MCF 10A (cell line): ENCODE results near the gene UQCC3. TPM values are rescaled to one million over a fixed set of nuclear protein-coding genes. Genes with fewer than 3 reads are reported as not detected.

Source experiments
- BruUV-seq: library from RNA; stranded (reverse); fragments of 400-500 nt; replicated peaks from 2 replicates; lab custom pipeline; 2021; lab: Mats Ljungman, UMichigan
- CTCF ChIA-PET: fragments of 300-600 bp; sonication (Branson Sonifier 250); formaldehyde crosslinking; extraction: SDS; loops from one replicate; lab custom pipeline; 2021; ENCODE audit warnings: antibody characterized with exemption, inconsistent platforms; lab: Yijun Ruan, JAX
- POLR2A ChIA-PET: fragments of 300-600, 350-650 bp; sonication (Branson Sonifier 250); formaldehyde crosslinking; extraction: SDS; loops from one replicate; lab custom pipeline; 2020; ENCODE audit warnings: antibody characterized with exemption, inconsistent platforms; lab: Yijun Ruan, JAX
- DNase-seq: peaks from one replicate; pipeline ENCODE4 v3.0.0-alpha.2; 2018; ENCODE audit not compliant: unreplicated experiment
- H3K27ac Mint-ChIP-seq: one replicate; pipeline ENCODE4 v1.8.0; 2022; ENCODE audit warnings: mild to moderate bottlenecking, low read depth, mixed read lengths; ENCODE audit not compliant: unreplicated experiment
- H3K27me3 Mint-ChIP-seq: one replicate; pipeline ENCODE4 v1.8.0; 2022; ENCODE audit warnings: mixed read lengths; ENCODE audit not compliant: insufficient read depth, unreplicated experiment
- H3K36me3 Mint-ChIP-seq: one replicate; pipeline ENCODE4 v1.8.0; 2022; ENCODE audit warnings: mild to moderate bottlenecking, moderate library complexity, mixed read lengths; ENCODE audit not compliant: insufficient read depth, unreplicated experiment
- H3K4me1 Mint-ChIP-seq: one replicate; pipeline ENCODE4 v1.8.0; 2022; ENCODE audit warnings: mixed read lengths; ENCODE audit not compliant: insufficient read depth, unreplicated experiment
- H3K4me3 Mint-ChIP-seq: one replicate; pipeline ENCODE4 v1.8.0; 2022; ENCODE audit warnings: mild to moderate bottlenecking, moderate library complexity, mixed read lengths; ENCODE audit not compliant: unreplicated experiment
- H3K9me3 Mint-ChIP-seq: one replicate; pipeline ENCODE4 v1.8.0; 2022; ENCODE audit warnings: mixed read lengths; ENCODE audit not compliant: unreplicated experiment
- intact Hi-C: fragments of 100-400 bp; cut with micrococcal nuclease; formaldehyde crosslinking; loops from 2 replicates; pipeline ENCODE4 v1.14.1; 2022
- total RNA-seq: library from RNA; stranded (reverse); gene quantifications from 2 replicates; pipeline ENCODE4 v1.2.3, GENCODE V29; 2022
- TF ChIP-seq, protein P1 (sequence below): fragments of 200-600 bp; IDR thresholded peaks from one replicate; pipeline ENCODE4 v1.8.0; 2022; ENCODE audit warnings: antibody characterized with exemption, mild to moderate bottlenecking; ENCODE audit not compliant: unreplicated experiment

The UQCC3 gene
- total RNA-seq, 1 experiment from 2014 or later: 13.8 TPM

DNA sequence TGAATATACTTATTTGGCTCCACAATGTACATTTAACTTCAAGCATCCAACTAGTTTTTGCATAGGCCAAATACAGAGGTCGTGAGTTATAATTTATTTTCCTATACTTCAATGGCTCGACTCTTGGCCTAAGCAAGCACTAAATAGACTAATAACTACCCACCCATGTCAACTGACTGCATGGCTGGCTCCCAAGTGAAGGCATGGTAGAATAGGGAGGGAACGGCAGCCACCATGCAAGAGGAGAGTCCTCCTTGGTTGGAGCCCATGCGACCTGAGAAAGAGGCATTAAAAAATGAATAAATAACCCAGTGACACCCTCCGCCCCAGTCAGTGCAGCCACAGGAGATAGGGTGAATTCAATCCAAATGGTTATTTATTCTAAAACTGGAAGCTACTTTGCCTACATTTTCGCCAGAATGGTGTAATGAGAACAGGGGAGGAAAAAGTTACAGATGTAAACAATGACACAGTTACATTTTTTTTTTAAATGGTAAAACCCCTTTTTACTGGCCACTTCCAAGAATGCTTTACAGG, 40.9 kb downstream of the UQCC3 start:
- Mint-ChIP-seq H3K27ac (no peak overlapping the region), H3K36me3 (peaks cover 62% of the 10 kb centered on the region), H3K27me3 (no peaks in the 10 kb centered on the region), H3K4me3 (no peak overlapping the region), H3K9me3 (no peaks in the 10 kb centered on the region), H3K4me1 (peaks cover 16% of the 10 kb centered on the region)
- TF ChIP-seq, protein P1, sequence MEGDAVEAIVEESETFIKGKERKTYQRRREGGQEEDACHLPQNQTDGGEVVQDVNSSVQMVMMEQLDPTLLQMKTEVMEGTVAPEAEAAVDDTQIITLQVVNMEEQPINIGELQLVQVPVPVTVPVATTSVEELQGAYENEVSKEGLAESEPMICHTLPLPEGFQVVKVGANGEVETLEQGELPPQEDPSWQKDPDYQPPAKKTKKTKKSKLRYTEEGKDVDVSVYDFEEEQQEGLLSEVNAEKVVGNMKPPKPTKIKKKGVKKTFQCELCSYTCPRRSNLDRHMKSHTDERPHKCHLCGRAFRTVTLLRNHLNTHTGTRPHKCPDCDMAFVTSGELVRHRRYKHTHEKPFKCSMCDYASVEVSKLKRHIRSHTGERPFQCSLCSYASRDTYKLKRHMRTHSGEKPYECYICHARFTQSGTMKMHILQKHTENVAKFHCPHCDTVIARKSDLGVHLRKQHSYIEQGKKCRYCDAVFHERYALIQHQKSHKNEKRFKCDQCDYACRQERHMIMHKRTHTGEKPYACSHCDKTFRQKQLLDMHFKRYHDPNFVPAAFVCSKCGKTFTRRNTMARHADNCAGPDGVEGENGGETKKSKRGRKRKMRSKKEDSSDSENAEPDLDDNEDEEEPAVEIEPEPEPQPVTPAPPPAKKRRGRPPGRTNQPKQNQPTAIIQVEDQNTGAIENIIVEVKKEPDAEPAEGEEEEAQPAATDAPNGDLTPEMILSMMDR: no peak
- DNase-seq: no peak
- no TSS peak for BruUV-seq
- intact Hi-C loops: no loop called here
- ChIA-PET CTCF (interaction anchor here (0.7 kb wide), 1 partner anchor 39 kb away, joined by 4 read pairs; no protein-coding TSS in a partner anchor), POLR2A (interaction anchor here (15.7 kb wide), 1 partner anchor 14 kb away, joined by 197 read pairs; the partner anchor contains the start of genes HNRNPUL2 and TTC9C)

DNA sequence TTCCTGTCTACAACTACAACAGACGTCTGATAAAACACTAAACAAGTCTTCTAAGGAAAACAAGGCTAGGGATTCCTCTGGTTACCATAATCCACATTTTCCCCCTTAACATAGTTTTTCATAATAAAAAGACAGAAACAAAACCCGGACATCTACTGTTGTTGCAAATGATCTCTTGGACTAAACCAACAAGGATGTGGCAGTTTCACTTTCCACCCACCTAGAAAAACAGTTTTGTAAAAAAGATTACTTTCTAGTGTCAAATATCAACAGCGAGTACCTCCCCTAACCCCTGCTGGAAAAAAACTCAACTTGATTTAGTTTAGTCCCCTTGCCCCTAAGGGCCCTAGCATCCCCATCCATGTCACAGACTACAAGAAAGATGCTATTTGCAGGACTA, 41.4 kb downstream of the UQCC3 start:
- TF ChIP-seq, protein P1: no peak
- peaks cover 17% of the 10 kb centered on the region for H3K4me1 Mint-ChIP-seq
- H3K27ac Mint-ChIP-seq: no peak overlapping the region
- H3K36me3 Mint-ChIP-seq: peaks cover 67% of the 10 kb centered on the region
- POLR2A ChIA-PET: interaction anchor here (15.7 kb wide), 1 partner anchor 13 kb away, joined by 197 read pairs; the partner anchor contains the start of genes HNRNPUL2 and TTC9C
- TSS peak; percentile 36 for BruUV-seq
- H3K27me3 Mint-ChIP-seq: no peaks in the 10 kb centered on the region
- no peaks in the 10 kb centered on the region for H3K9me3 Mint-ChIP-seq
- CTCF ChIA-PET: interaction anchor here (0.8 kb wide), 1 partner anchor 181 kb away, joined by 4 read pairs; no protein-coding TSS in a partner anchor
- DNase-seq: no peak
- intact Hi-C loops: no loop called here
- H3K4me3 Mint-ChIP-seq: no peak overlapping the region

DNA sequence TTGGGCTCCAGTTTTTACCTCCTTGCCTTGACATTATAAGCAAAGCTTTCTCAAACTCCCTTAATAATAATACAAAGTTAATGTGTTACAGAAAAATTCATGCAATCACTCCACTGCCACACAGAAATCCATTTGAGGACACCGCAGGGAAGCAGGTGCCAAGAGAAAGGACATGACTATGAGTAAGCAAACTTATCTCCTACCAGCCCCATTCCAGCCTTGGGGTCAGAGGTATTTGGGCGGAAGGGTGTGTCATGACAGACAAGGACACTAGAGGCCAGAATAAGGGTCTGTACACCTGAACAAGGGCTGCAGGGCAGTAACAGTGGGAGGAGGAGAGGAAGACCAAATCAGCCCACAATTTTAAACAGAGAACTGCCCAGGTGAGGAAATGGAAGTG, 41.9 kb downstream of the UQCC3 start:
- BruUV-seq: no TSS peak
- peaks cover 72% of the 10 kb centered on the region for H3K36me3 Mint-ChIP-seq
- TF ChIP-seq, protein P1: no peak
- no peak overlapping the region for H3K4me3 Mint-ChIP-seq
- no peaks in the 10 kb centered on the region for H3K27me3 Mint-ChIP-seq
- no peak overlapping the region for H3K27ac Mint-ChIP-seq
- DNase-seq: no peak
- POLR2A ChIA-PET: interaction anchor here (0.9 to 15.7 kb wide), 2 partner anchors 13 to 40 kb away, joined by 3 to 197 read pairs; partner anchors contain the start of genes HNRNPUL2 and TTC9C
- CTCF ChIA-PET: interaction anchor here (0.7 to 0.8 kb wide), 3 partner anchors 24 to 180 kb away, joined by 3 to 4 read pairs (median 3); partner anchors contain the start of gene LRRN4CL
- peaks cover 21% of the 10 kb centered on the region for H3K4me1 Mint-ChIP-seq
- intact Hi-C loops: no loop called here
- no peaks in the 10 kb centered on the region for H3K9me3 Mint-ChIP-seq
